Keratinocyte (primary cell): ENCODE data around the gene TEAD2.

ENCODE experiments used
- EZH2 ChIP-seq: IDR thresholded peaks from one replicate; pipeline ENCODE4 v1.6.1; 2012; ENCODE audit warnings: inconsistent platforms, mild to moderate bottlenecking, low read length, moderate library complexity
- TF ChIP-seq, protein P1 (sequence below), 3 experiments: IDR thresholded peaks in 1 of 3; conservative IDR thresholded peaks in 1 of 3; optimal IDR thresholded peaks in 1 of 3; 2 replicates in 2 of 3; 3 replicates in 1 of 3; pipeline versions ENCODE3 to v1.5.1; 2011; ENCODE audit warnings: low read length in 3 of 3, mild to moderate bottlenecking in 3 of 3, moderate library complexity in 2 of 3, control low read depth in 1 of 3, inconsistent platforms in 1 of 3; ENCODE audit not compliant: insufficient read depth in 2 of 3; ENCODE audit errors: extremely low read depth in 1 of 3

DNA sequence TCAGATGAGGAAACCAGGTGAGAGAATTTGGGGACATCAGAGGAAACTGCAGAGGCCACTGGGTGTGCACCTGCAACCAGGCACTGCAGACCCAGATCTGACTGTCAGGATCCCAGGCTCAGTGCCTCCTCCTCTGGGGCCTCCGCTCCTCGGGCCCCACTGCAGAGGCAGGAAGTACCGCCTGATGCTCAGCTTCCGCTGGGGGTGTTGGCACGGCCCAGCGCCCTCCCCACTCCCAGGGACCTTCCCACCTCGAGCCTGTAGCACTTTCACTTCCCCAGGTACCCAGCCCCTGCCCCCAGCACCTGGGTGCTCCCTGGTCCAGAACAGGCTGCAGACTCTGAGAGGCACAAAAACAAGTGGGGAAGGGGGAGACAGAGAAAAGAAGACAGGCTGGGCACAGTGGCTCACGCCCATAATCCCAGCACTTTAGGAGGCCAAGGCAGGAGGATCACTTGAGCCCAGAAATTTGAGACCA, 28.4 kb downstream of the TEAD2 start:
- TF ChIP-seq, protein P1, sequence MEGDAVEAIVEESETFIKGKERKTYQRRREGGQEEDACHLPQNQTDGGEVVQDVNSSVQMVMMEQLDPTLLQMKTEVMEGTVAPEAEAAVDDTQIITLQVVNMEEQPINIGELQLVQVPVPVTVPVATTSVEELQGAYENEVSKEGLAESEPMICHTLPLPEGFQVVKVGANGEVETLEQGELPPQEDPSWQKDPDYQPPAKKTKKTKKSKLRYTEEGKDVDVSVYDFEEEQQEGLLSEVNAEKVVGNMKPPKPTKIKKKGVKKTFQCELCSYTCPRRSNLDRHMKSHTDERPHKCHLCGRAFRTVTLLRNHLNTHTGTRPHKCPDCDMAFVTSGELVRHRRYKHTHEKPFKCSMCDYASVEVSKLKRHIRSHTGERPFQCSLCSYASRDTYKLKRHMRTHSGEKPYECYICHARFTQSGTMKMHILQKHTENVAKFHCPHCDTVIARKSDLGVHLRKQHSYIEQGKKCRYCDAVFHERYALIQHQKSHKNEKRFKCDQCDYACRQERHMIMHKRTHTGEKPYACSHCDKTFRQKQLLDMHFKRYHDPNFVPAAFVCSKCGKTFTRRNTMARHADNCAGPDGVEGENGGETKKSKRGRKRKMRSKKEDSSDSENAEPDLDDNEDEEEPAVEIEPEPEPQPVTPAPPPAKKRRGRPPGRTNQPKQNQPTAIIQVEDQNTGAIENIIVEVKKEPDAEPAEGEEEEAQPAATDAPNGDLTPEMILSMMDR (optimal IDR thresholded peaks at IDR 0.05 in 1 of 3, IDR thresholded peaks at IDR 0.05 in 1 of 3, conservative IDR thresholded peaks at IDR 0.05 in 1 of 3; ENCODE audit: extremely low read depth in 1 of 3, insufficient read depth in 2 of 3, low read length in 3 of 3), result no peak
- TF ChIP-seq EZH2, result no peak
